ENCODE measurements around the gene XRCC2.

Gene XRCC2

DNA sequence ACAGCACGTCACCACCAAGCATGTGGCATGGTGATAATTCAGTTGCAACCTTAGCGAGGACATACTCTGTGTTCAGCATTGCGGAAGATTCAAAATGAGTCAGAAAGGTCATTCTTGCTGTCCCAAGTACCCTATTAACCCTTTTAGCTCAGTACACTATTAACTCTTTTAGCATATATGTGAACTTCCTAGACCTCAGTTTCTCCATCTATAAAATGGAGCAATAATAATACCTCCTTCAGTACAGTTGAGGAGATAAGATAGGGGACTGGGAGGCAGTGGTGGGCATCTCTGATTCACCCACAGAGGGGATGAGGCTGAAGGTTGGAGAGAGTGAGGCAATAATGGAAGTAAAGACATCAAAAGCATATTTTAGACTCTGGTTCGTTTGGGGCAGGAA, 67.3 kb downstream of the XRCC2 start:
- no peak for DNase-seq

DNA sequence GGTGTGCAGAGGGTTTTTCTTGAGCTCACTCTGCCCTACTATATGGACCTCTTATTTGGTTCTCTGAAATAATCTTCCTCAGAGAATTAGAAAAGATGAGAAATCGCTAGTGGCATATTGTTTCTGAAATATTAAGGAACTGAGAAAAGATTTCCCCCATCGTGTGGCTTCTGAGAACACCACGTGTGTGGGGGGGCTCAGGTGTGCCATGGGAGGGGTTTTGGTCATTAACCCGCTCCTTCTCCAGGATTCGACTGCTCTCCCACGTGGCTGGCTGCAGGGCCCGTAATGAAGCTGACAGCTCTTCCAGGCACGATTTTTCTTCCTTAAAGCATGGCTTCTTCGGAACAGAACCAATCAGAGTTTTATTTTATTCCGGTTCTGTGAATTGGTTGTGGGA, 67.7 kb downstream of the XRCC2 start:
- no peak for DNase-seq

DNA sequence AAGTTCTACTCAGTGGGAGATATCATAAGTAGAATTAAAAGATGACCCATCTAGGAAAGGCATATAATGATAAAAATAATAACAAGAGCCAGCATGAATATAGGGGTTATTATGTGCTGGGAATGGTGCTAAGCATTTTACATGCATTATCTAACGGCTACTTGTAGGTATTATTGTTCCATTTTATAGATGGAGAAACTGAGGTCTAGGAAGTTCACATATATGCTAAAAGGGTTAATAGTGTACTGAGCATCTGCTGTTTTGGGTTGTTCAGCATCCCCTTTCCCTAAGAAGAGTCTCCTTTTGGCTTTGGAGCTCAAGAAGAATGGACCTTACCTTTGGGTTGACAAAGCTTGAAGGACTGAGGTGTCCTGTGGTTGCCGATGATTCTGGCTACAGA, 68.9 kb downstream of the XRCC2 start:
- DNase-seq = no peak

DNA sequence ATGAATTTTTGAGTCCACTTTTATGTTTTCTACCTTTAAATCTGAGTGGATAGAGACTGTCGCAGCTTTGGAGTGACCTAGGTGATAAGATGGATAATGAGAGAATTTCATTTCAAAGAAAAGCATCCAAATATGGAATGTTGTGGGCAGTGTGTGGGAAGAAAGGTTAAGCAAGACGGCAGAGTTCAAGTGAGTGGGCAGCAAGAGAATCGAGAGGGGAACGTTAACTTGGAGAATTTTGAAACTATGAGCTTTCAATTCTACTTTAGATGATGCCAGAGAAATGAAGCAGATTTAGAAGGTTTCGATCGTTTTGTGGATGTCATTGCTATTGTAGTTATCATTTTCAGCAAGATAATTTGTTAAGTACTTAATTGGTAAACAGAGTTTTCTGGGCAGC, 73.0 kb downstream of the XRCC2 start:
- DNase-seq = peak; percentile 29

DNA sequence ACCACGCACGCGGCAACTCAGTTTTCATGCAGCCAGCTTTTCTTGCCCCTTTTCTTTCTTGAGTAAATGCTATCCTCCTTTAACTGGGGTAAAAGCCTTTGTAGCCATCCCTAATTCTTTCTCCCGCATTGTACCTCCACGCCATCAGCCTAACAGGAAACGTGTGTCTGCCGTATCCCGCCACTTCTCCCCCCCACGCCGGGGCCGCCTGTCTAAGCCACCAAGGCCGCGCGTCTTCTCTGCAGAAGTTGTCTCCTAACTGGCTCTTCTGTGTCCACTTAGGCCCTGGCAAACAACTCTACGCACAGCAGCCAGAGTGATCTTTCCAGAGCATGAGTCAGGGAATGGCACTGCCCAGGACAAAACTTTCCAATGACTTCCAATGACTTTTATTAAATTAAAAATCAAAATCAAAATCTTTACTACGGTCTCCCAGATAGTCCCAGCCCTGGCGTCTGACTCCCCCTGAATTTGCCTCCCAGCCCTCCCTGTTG, 74.6 kb downstream of the XRCC2 start:
- no peak for DNase-seq

DNA sequence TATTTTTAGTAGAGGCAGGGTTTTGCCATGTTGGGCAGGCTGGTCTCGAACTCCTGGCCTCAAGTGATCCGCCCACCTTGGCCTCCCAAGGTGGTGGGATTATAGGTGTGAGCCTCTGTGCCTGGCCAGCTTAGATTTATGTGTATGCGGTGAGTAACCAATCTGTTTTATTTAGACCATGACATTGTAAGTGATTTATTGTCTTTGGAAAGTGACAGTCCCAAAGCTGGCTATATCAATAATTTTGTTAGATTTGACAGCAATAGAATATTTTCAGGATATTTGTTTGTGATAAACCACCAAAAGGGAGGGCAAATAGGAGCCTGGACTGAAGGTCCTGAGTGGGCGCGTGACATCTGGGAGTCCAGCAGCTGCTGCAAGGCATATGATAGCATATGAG, 75.7 kb downstream of the XRCC2 start:
- no peak for DNase-seq

DNA sequence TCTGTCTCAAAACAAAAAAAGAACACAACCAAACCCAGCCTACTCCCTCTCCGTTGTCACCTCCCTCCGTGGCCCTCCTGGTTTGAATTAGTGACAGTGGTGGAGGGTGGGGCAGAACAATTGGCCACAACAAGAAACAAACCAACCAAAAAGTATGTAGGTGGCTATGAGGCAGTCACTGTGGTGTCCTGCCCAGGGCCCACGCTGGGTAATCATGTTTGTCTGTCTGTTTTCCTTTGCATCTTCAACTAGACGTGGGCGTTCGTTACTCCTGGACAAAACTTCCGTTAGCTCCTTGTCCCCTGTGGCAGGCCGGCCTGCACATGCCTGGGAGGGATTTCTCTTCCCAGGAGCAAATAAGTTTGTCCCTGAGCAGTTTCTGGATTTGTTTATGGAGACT, 78.4 kb downstream of the XRCC2 start:
- no peak for DNase-seq

DNA sequence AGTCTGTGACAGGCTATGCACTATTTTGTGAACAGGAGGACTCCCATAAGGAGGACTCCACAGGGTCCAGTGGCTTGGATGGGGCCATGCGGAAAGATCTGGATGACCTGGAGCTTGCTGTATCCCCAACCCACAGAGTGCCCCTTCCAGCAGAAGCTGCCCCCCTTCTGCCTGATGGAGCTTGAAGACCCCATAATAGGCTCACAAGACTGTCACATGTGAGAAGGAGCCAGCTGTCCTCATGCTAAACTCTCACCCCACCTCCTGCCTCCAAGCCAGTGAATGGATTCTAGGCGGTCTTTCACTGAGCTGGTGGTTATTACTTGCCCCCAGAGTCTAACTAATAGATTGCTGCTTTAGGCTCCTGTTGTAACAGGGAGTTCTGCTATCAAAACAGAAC, 79.1 kb downstream of the XRCC2 start:
- no peak for DNase-seq

All from kidney glomerular epithelial cell (primary cell).